Right hindlimb (tissue), 1 donor: ENCODE data around the gene HMOX1.
"Not testable (repeated sequence)": the region's sequence is repeated elsewhere in the genome, so short reads cannot be mapped to it uniquely, and the experiment has no call there.

Source experiments
- DNase-seq: peaks from one replicate; pipeline ENCODE4 v3.0.0-alpha.2; 2018

Gene HMOX1

GRCh38 chr22:35437049-35437448, 56.2 kb downstream of the HMOX1 start:
- no peak for DNase-seq

- not testable (repeated sequence) for DNase-seq
Observed at GRCh38 chr22:35438673-35439364, 57.9 kb downstream of the HMOX1 start.

GRCh38 chr22:35439365-35439717, 58.4 kb downstream of the HMOX1 start:
- DNase-seq: no peak

- no peak for DNase-seq
Observed at GRCh38 chr22:35440129-35440528, 59.2 kb downstream of the HMOX1 start.

- DNase-seq: no peak
Observed at GRCh38 chr22:35441489-35442100, 60.7 kb downstream of the HMOX1 start.

GRCh38 chr22:35442471-35442870, 61.6 kb downstream of the HMOX1 start:
- DNase-seq: no peak

- no peak for DNase-seq
Observed at GRCh38 chr22:35443338-35443737, 62.4 kb downstream of the HMOX1 start.
